ENCODE data around the gene GALNTL6.

DNA sequence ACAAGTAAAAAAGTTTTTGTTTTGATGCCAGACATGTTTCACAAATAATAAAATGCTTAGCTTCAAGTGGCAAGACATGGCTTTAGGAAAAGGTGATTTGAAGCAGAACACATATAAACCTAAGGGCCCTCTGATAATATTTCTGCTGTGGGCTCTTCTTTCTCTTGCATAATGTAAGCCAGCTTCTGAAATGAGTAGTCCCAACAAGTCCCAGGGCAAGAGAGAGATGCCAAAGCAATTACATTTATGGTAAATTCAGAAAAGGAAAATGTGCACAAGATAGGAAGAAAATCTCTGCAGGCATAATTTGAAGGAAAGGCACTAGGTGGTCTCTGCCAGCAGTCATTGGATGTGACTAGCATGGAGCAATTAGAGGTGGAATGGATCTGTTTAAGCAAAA, 1184.7 kb downstream of the GALNTL6 start:
- TF ChIP-seq CTCF (IDR thresholded peaks at IDR 0.05), result no peak
- TF ChIP-seq EZH2 (IDR thresholded peaks at IDR 0.05; ENCODE audit: borderline replicate concordance, insufficient read depth, low read depth, low read length, poor library complexity, severe bottlenecking), result no peak
